Measurements from ENCODE around the gene COG7. TPM values are rescaled to one million over a fixed set of nuclear protein-coding genes. Genes with fewer than 3 reads are reported as not detected.

Gene COG7
- total RNA-seq, 2 donors from 2014 or later = 9.0 to 11.2 TPM

DNA sequence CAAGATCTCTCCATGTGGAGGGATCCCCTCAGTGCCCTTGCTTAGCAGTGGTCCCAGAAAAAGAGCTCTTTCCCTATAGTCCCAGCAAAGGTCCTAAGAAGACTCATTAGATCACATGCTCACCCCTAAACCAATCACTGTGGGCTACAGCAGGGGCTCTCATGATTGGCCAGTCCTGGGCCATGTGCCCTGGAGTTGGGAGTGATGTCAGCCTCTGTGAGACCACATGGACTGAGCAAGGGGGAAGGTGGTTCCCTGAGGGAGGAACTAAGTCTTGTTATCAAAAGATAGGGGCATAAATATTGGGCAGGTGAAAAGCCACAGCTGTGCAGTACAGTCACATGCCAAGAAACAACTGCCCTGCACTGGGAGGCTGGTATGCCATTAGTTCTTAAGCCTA lies 99.5 kb downstream of the COG7 start:
- no peak for DNase-seq (ENCODE audit: low spot score)
- no peaks in the 10 kb centered on the region for H3K9me3 ChIP-seq
- no peaks in the 10 kb centered on the region for H3K27me3 ChIP-seq
- TF ChIP-seq CTCF (IDR thresholded peaks at IDR 0.05) = no peak
- H3K4me3 ChIP-seq = no peak overlapping the region
- no peaks in the 10 kb centered on the region for H3K4me1 ChIP-seq
- H3K27ac ChIP-seq = no peak overlapping the region
- H3K36me3 ChIP-seq = no peaks in the 10 kb centered on the region

GRCh38 chr16:23351360-23351759 lies 101.6 kb downstream of the COG7 start:
- no peak for DNase-seq (ENCODE audit: low spot score)
- no peaks in the 10 kb centered on the region for H3K9me3 ChIP-seq
- H3K4me3 ChIP-seq = no peak overlapping the region

DNA sequence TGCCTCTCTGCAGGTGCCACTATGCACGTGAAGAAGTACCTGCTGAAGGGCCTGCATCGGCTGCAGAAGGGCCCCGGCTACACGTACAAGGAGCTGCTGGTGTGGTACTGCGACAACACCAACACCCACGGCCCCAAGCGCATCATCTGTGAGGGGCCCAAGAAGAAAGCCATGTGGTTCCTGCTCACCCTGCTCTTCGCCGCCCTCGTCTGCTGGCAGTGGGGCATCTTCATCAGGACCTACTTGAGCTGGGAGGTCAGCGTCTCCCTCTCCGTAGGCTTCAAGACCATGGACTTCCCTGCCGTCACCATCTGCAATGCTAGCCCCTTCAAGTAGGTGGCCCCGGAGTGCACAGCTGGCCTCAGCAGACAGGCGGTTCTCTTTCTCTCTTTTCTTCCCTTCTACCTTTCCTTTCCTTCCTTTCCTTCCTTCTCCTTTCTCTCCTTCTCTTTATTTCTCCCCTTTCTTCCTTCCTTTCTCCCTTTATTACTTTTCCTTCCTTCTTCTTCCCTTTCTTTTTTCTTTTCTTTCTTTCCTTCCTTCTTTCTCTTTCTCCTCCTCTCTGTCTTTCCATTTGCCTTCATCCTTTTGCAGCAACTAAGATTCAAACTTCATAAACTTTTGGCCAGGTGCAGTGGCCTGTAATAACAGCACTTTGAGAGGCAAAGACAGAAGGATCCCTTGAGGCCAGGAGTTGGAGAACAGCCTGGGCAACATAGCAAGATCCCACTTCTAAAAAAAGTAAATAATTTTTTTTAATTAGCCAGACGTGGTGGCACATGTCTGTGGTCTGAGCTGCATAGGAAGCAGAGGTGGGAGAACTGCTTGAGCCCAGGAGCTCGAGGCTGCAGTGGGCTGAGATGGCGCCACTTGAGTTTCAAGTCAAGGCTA lies 104.2 kb downstream of the COG7 start:
- Histone ChIP-seq H3K36me3 (no peaks in the 10 kb centered on the region), H3K4me3 (no peak overlapping the region), H3K4me1 (no peaks in the 10 kb centered on the region), H3K27me3 (no peaks in the 10 kb centered on the region), H3K27ac (no peak overlapping the region), H3K9me3 (no peaks in the 10 kb centered on the region)
- TF ChIP-seq CTCF (IDR thresholded peaks at IDR 0.05) = no peak
- no peak for DNase-seq (ENCODE audit: low spot score)

More at GRCh38 chr16:23351360-23351759, 101.6 kb downstream of the COG7 start:
- H3K4me1 ChIP-seq = no peaks in the 10 kb centered on the region
- TF ChIP-seq CTCF (IDR thresholded peaks at IDR 0.05) = no peak
- H3K27me3 ChIP-seq = no peaks in the 10 kb centered on the region
- no peaks in the 10 kb centered on the region for H3K36me3 ChIP-seq
- H3K27ac ChIP-seq = no peak overlapping the region

GRCh38 chr16:23345237-23345636 lies 107.8 kb downstream of the COG7 start:
- Histone ChIP-seq H3K27me3 (no peaks in the 10 kb centered on the region), H3K36me3 (no peaks in the 10 kb centered on the region), H3K4me1 (no peaks in the 10 kb centered on the region), H3K9me3 (no peaks in the 10 kb centered on the region), H3K27ac (no peak overlapping the region), H3K4me3 (no peak overlapping the region)
- no peak for DNase-seq (ENCODE audit: low spot score)
- no peak for TF ChIP-seq CTCF (IDR thresholded peaks at IDR 0.05)

DNA sequence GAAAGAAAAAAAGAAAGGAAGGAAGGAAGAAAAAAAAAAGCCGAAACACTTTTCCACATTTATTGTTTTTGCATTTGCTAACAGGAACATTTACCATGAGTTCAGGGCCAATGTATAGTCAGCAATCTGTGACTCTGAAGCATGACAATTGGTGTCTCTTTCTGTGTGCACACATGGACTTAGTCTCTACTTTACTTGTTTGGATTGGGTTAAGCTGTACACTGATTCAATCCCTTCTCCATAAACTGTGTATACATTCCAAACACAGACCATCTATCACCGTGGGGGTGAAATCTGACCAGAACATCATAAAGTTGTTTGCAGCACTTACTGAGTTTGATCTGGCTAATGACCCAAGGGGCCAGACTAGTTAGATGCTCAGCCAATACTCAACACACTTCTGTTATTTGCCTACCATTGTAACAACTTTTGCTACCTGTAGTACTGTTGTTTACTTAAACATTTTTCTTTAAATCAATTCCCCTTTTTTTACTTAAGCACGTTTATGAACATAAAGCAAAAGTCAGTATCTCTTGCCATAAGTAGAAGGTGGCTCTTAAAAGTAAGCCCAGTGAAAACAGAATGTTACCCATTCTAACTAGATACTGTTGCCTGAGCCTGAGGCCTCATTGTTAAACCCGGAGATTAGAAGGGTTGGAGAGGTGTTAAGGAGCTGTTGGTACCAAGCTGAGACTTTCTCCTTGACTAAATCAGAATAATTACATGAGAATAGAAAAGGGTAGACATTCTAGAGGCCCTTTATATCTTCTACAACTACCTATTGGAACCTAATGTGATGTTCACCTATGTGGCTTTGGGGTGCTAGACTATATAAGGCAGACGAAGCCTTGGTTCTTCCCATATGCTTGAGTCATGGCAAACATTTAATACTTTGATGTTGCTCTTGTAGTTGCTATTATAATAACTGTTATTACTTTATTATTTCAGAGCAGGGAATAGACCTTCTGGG lies 109.1 kb downstream of the COG7 start:
- Histone ChIP-seq H3K27ac (no peak overlapping the region), H3K4me3 (no peak overlapping the region), H3K9me3 (no peaks in the 10 kb centered on the region), H3K27me3 (no peaks in the 10 kb centered on the region), H3K36me3 (no peaks in the 10 kb centered on the region), H3K4me1 (no peaks in the 10 kb centered on the region)
- no peak for DNase-seq (ENCODE audit: low spot score)
- no peak for TF ChIP-seq CTCF (IDR thresholded peaks at IDR 0.05)
